Osteocyte (in vitro differentiated cells): ENCODE data around the gene GLTP. TPM values are rescaled to one million over a fixed set of nuclear protein-coding genes. Genes with fewer than 3 reads are reported as not detected.

Source experiments
- DNase-seq: peaks from one replicate; pipeline ENCODE4 v3.0.0; 2021; ENCODE audit warnings: mixed read lengths; ENCODE audit not compliant: unreplicated experiment; ENCODE audit errors: extremely low spot score
- H3K27ac Mint-ChIP-seq: one replicate; pipeline ENCODE4 v1.8.0; 2021; ENCODE audit warnings: mild to moderate bottlenecking, mixed read lengths; ENCODE audit not compliant: unreplicated experiment
- H3K27me3 Mint-ChIP-seq: one replicate; pipeline ENCODE4 v1.8.0; 2021; ENCODE audit warnings: mixed read lengths; ENCODE audit not compliant: unreplicated experiment
- H3K36me3 Mint-ChIP-seq: one replicate; pipeline ENCODE4 v1.8.0; 2021; ENCODE audit warnings: mixed read lengths; ENCODE audit not compliant: unreplicated experiment
- H3K4me1 Mint-ChIP-seq: one replicate; pipeline ENCODE4 v1.8.0; 2021; ENCODE audit warnings: mixed read lengths; ENCODE audit not compliant: unreplicated experiment
- H3K4me3 Mint-ChIP-seq: one replicate; pipeline ENCODE4 v1.8.0; 2021; ENCODE audit warnings: mild to moderate bottlenecking, moderate library complexity, mixed read lengths; ENCODE audit not compliant: unreplicated experiment
- H3K9me3 Mint-ChIP-seq: one replicate; pipeline ENCODE4 v1.8.0; 2021; ENCODE audit warnings: mixed read lengths; ENCODE audit not compliant: unreplicated experiment
- total RNA-seq: library from RNA; stranded (reverse); gene quantifications from 2 replicates; pipeline ENCODE4 v1.2.1, GENCODE V29; 2021
- TF ChIP-seq, protein P1 (sequence below): fragments of 200-600 bp; sonication (generic); IDR thresholded peaks from 2 replicates; pipeline ENCODE4 v1.5.0; 2021; ENCODE audit warnings: antibody characterized with exemption, mild to moderate bottlenecking, moderate library complexity

The GLTP gene
- total RNA-seq, 1 donor from 2014 or later, result 34.5 TPM

DNA sequence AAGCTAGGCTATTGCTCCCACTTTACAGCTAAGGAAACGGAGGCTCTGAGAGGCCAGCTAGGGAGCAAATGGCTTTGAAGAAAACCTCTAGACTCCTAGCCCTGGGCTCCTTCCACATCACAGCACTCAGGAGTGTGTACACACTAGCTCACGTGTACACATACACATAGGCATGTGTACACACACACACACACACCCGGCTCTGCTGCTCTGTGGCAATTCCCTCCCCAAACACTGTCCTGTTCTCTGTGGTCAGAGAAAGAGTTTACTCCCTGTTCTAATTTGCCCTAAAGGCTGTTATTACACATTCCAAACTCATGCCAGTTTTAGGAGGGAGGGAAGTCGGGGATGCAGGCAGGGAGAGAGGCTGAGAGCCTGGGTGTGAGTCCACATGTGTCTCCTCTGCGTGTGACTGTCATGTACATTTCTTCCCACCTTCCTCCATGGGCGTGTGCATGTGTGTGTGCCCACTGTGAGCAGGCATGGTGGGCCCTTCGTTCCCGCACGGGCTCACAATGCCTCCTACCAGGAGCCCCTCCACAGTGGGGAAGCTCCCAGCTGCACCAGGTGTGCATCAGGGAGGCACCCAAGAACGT lies 61.3 kb downstream of the GLTP start:
- Mint-ChIP-seq H3K27ac (no peak overlapping the region), H3K27me3 (no peaks in the 10 kb centered on the region), H3K4me1 (peaks cover 14% of the 10 kb centered on the region), H3K4me3 (no peak overlapping the region), H3K9me3 (no peaks in the 10 kb centered on the region), H3K36me3 (no peaks in the 10 kb centered on the region)
- TF ChIP-seq, protein P1, sequence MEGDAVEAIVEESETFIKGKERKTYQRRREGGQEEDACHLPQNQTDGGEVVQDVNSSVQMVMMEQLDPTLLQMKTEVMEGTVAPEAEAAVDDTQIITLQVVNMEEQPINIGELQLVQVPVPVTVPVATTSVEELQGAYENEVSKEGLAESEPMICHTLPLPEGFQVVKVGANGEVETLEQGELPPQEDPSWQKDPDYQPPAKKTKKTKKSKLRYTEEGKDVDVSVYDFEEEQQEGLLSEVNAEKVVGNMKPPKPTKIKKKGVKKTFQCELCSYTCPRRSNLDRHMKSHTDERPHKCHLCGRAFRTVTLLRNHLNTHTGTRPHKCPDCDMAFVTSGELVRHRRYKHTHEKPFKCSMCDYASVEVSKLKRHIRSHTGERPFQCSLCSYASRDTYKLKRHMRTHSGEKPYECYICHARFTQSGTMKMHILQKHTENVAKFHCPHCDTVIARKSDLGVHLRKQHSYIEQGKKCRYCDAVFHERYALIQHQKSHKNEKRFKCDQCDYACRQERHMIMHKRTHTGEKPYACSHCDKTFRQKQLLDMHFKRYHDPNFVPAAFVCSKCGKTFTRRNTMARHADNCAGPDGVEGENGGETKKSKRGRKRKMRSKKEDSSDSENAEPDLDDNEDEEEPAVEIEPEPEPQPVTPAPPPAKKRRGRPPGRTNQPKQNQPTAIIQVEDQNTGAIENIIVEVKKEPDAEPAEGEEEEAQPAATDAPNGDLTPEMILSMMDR, result no peak
- DNase-seq, result no peak

DNA sequence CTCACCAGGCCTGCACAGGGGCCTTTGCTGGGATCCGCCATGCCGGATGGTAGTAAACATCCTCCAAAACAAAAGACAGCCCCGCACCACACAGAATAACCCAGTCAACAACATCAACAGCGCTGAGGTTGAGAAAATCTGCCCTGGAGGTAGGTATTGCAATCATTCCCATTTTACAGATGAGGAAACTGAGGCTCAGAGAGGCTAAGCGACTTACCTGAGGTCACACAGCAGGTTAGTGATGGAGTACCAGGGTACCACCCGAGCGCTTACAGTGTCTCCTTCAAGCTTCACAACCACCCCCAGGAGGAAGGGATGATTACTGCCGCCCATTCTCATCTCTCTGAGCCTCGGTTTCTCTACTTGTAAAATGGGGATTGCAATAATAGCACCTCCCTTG lies 62.1 kb downstream of the GLTP start:
- DNase-seq, result no peak
- TF ChIP-seq, protein P1, result no peak
- Mint-ChIP-seq H3K36me3 (no peaks in the 10 kb centered on the region), H3K27ac (no peak overlapping the region), H3K4me1 (peaks cover 13% of the 10 kb centered on the region), H3K4me3 (no peak overlapping the region), H3K9me3 (no peaks in the 10 kb centered on the region), H3K27me3 (no peaks in the 10 kb centered on the region)

DNA sequence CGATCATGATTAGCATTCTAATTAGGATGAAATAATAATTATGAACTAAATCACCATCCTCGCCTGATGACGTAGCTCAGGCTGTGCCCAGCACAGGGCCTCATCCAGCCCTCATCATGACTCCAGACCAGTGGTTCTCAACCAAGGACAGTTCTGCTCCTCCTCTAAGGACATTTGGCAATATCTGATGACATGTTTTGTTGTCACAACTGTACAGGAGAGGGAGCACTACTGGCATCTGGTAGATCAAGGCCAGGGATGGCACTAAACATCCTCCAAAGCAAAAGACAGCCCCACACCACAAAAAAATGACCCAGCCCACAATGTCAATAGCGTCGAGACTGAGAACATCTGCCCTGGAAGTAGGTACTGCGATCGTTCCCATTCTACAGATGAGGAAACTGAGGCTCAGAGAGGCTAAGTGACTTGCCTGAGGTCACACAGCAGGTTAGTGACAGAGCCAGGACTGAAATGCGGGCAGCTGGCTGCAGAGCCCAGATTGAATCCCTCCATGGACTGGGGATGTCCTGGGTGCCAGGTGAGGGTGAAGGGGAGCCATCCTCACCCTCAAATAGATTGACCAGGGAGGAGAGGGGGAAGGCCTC lies 62.6 kb downstream of the GLTP start:
- Mint-ChIP-seq H3K27ac (no peak overlapping the region), H3K4me3 (no peak overlapping the region), H3K27me3 (no peaks in the 10 kb centered on the region), H3K4me1 (peaks cover 11% of the 10 kb centered on the region), H3K36me3 (no peaks in the 10 kb centered on the region), H3K9me3 (no peaks in the 10 kb centered on the region)
- no peak for DNase-seq
- TF ChIP-seq, protein P1, result no peak

DNA sequence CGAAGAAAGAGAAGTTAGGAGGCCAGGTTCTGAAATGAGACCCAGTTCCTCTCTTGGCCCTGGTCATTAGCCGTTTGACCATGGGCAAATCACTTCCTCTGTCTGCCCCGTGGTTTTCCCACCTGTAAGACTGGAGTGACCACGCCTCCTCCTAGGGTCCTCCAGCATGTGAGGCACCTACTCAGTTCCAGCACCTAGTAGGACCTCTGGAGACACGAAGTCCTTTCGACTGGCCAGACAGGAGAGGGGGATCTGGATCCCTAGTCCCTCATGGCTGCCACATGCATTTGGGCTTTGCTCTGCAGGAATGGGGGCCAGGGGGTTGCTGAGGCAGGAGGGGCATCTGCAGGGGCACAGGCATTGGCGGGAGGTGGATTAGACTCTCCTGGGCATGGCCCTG lies 63.5 kb downstream of the GLTP start:
- TF ChIP-seq, protein P1, result no peak
- no peak overlapping the region for H3K27ac Mint-ChIP-seq
- H3K4me1 Mint-ChIP-seq, result peaks cover 11% of the 10 kb centered on the region
- DNase-seq, result no peak
- H3K4me3 Mint-ChIP-seq, result no peak overlapping the region
- H3K9me3 Mint-ChIP-seq, result no peaks in the 10 kb centered on the region
- H3K36me3 Mint-ChIP-seq, result no peaks in the 10 kb centered on the region
- H3K27me3 Mint-ChIP-seq, result no peaks in the 10 kb centered on the region

DNA sequence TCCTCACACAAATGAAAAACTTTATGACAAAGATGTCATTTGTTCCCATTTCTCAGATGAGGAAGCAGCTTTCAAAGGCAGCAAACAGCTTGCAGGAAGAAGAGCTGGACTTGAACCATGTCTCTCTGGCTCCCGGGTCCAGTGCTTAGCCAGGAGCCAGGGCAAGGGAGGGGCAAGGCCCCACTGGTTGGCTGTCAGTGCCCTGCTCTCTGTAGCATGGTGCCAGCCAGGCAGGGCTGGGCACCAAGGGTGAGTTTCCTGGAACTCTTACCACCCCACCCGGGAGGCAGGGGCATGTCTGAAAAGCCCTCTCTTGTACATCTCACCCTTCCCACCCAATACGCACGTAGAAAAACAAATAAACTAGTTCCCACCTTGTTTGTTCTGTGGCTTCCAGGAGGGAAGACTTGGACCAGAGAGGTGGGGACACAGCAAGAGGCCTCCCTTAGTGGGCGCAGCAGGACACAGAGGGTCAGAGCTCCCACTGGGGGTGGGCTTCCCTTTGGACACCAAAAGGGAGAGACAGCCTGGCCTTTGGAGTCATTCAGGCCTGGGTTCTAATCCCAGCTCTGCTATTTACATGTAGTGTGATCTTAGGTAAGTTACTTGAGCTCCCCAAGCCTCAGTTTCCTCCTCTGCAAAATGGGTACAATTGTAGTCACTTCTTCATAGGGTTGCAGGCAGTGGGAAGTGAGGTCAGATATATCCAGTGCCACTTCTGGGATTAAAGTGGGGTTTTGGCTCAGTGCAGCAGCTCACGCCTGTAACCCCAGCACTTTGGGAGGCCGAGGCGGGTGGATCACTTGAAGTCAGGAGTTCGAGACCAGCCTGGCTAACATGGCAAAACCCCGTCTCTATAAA lies 64.4 kb downstream of the GLTP start:
- Mint-ChIP-seq H3K4me3 (no peak overlapping the region), H3K36me3 (no peaks in the 10 kb centered on the region), H3K4me1 (peaks cover 11% of the 10 kb centered on the region), H3K27ac (no peak overlapping the region), H3K27me3 (no peaks in the 10 kb centered on the region), H3K9me3 (no peaks in the 10 kb centered on the region)
- TF ChIP-seq, protein P1, result no peak
- DNase-seq, result no peak
